ENCODE results near the gene TENM3.

Gene TENM3

GRCh38 chr4:182716192-182716591, 473.0 kb downstream of the TENM3 start:
- H3K9ac ChIP-seq (ENCODE audit: low read length): no peak overlapping the region
- no peak overlapping the region for H3K4me3 ChIP-seq (ENCODE audit: low read depth, low read length, poor library complexity, severe bottlenecking)
- no peak overlapping the region for H3K4me2 ChIP-seq (ENCODE audit: low read length)
- H3K4me1 ChIP-seq (ENCODE audit: insufficient read depth, low read length, severe bottlenecking): no peaks in the 10 kb centered on the region
- H3K79me2 ChIP-seq (ENCODE audit: insufficient read depth, low read length): no peaks in the 10 kb centered on the region
- TF ChIP-seq CTCF (IDR thresholded peaks at IDR 0.05; ENCODE audit: low read length): no peak
- TF ChIP-seq EZH2 (IDR thresholded peaks at IDR 0.05; ENCODE audit: borderline replicate concordance, low read length): no peak
- no peaks in the 10 kb centered on the region for H3K36me3 ChIP-seq (ENCODE audit: insufficient read depth, low read length)
- no peak overlapping the region for H2AFZ ChIP-seq (ENCODE audit: low read length)
- H3K27ac ChIP-seq (ENCODE audit: low read depth, low read length, poor library complexity, severe bottlenecking): no peak overlapping the region
- no peaks in the 10 kb centered on the region for H3K9me3 ChIP-seq (ENCODE audit: low read length)
- no peaks in the 10 kb centered on the region for H3F3A ChIP-seq (ENCODE audit: insufficient read depth, low read length)
- H4K20me1 ChIP-seq (ENCODE audit: insufficient read depth, low read length): no peaks in the 10 kb centered on the region
- no peaks in the 10 kb centered on the region for H3K9me2 ChIP-seq (ENCODE audit: low read depth, low read length)
- no peaks in the 10 kb centered on the region for H3K27me3 ChIP-seq (ENCODE audit: insufficient read depth, low read length)

DNA sequence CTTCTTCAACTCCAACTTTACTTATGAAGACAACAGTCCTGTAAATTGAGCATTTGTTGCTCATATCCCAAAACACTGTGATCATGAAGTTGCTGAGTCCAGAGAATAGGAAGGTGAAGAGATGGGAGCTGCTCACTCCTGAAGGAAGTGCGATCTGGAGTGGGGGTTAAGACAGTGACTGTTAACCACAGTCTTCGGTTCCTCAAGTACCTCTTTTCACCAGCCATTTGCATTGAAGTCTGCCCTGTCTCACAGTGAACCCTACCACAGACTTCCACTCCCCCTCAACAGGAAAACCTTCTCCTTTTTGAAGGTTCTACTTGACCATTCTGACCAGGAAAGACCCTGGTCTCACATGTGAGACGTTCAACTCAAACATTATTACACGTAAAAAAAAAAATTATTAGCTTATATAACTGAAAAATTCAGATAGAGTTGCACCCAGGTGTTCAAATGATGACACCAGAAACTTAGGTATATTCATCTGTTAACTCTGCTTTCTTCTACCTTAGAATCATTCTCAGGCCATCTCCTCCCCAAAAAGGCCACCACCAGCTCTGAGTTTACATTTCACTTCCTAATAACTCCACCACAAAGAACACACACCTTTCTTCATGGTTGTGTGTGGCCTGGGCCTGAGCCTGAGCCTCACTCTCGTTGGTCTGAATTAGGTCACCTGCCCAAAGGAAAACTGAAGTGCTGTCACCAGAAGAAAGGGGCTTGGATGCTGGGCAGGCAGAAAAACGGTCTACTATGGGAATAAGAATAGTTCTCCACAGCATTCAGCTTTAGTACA, 474.8 kb downstream of the TENM3 start:
- no peaks in the 10 kb centered on the region for H3F3A ChIP-seq (ENCODE audit: insufficient read depth, low read length)
- H4K20me1 ChIP-seq (ENCODE audit: insufficient read depth, low read length): no peaks in the 10 kb centered on the region
- no peaks in the 10 kb centered on the region for H3K36me3 ChIP-seq (ENCODE audit: insufficient read depth, low read length)
- H3K9ac ChIP-seq (ENCODE audit: low read length): no peak overlapping the region
- no peaks in the 10 kb centered on the region for H3K27me3 ChIP-seq (ENCODE audit: insufficient read depth, low read length)
- H2AFZ ChIP-seq (ENCODE audit: low read length): no peak overlapping the region
- no peak overlapping the region for H3K27ac ChIP-seq (ENCODE audit: low read depth, low read length, poor library complexity, severe bottlenecking)
- no peak overlapping the region for H3K4me2 ChIP-seq (ENCODE audit: low read length)
- no peaks in the 10 kb centered on the region for H3K4me1 ChIP-seq (ENCODE audit: insufficient read depth, low read length, severe bottlenecking)
- H3K9me2 ChIP-seq (ENCODE audit: low read depth, low read length): no peaks in the 10 kb centered on the region
- H3K4me3 ChIP-seq (ENCODE audit: low read depth, low read length, poor library complexity, severe bottlenecking): no peak overlapping the region
- no peaks in the 10 kb centered on the region for H3K79me2 ChIP-seq (ENCODE audit: insufficient read depth, low read length)
- TF ChIP-seq CTCF (IDR thresholded peaks at IDR 0.05; ENCODE audit: low read length) (no peak), EZH2 (IDR thresholded peaks at IDR 0.05; ENCODE audit: borderline replicate concordance, low read length) (no peak)
- no peaks in the 10 kb centered on the region for H3K9me3 ChIP-seq (ENCODE audit: low read length)

GRCh38 chr4:182724414-182724813, 481.2 kb downstream of the TENM3 start:
- Histone ChIP-seq H3K9me2 (ENCODE audit: low read depth, low read length) (no peaks in the 10 kb centered on the region), H3F3A (ENCODE audit: insufficient read depth, low read length) (no peaks in the 10 kb centered on the region), H3K27me3 (ENCODE audit: insufficient read depth, low read length) (no peaks in the 10 kb centered on the region), H3K9me3 (ENCODE audit: low read length) (no peaks in the 10 kb centered on the region), H3K4me2 (ENCODE audit: low read length) (no peak overlapping the region), H3K4me3 (ENCODE audit: low read depth, low read length, poor library complexity, severe bottlenecking) (no peak overlapping the region), H3K36me3 (ENCODE audit: insufficient read depth, low read length) (no peaks in the 10 kb centered on the region), H3K4me1 (ENCODE audit: insufficient read depth, low read length, severe bottlenecking) (no peaks in the 10 kb centered on the region), H3K9ac (ENCODE audit: low read length) (no peak overlapping the region), H4K20me1 (ENCODE audit: insufficient read depth, low read length) (no peaks in the 10 kb centered on the region), H2AFZ (ENCODE audit: low read length) (no peak overlapping the region), H3K79me2 (ENCODE audit: insufficient read depth, low read length) (no peaks in the 10 kb centered on the region), H3K27ac (ENCODE audit: low read depth, low read length, poor library complexity, severe bottlenecking) (no peak overlapping the region)
- TF ChIP-seq CTCF (IDR thresholded peaks at IDR 0.05; ENCODE audit: low read length) (no peak), EZH2 (IDR thresholded peaks at IDR 0.05; ENCODE audit: borderline replicate concordance, low read length) (no peak)
